PFSK-1 (cell line): ENCODE results near the gene SF3B5.

Source experiments
- FOXP2 ChIP-seq: optimal IDR thresholded peaks from 2 replicates; pipeline ENCODE3; 2011; ENCODE audit warnings: borderline replicate concordance, control low read depth, inconsistent platforms; ENCODE audit not compliant: insufficient read depth; ENCODE audit errors: extremely low read length, extremely low read depth
- POLR2AphosphoS5 ChIP-seq: IDR thresholded peaks from 2 replicates; pipeline ENCODE4 v1.6.1; 2012; ENCODE audit warnings: low read depth, mild to moderate bottlenecking, control low read depth, low read length, moderate library complexity
- REST ChIP-seq, 2 experiments: IDR thresholded peaks; 2 replicates each; pipeline versions ENCODE4 v1.6.1 to v1.8.0; 2011 to 2012; ENCODE audit warnings: low read depth in 2 of 2, low read length in 2 of 2, control low read depth in 1 of 2, inconsistent platforms in 1 of 2, mild to moderate bottlenecking in 1 of 2, moderate library complexity in 1 of 2; ENCODE audit not compliant: insufficient read depth in 1 of 2
- SIN3A ChIP-seq: IDR thresholded peaks from 2 replicates; pipeline ENCODE4 v1.6.1; 2012; ENCODE audit warnings: mild to moderate bottlenecking, low read length, moderate library complexity, borderline replicate concordance; ENCODE audit not compliant: insufficient read depth
- TAF1 ChIP-seq: IDR thresholded peaks from 2 replicates; pipeline ENCODE4 v1.6.1; 2012; ENCODE audit warnings: low read length, control low read depth, borderline replicate concordance; ENCODE audit not compliant: insufficient read depth

Gene SF3B5

DNA sequence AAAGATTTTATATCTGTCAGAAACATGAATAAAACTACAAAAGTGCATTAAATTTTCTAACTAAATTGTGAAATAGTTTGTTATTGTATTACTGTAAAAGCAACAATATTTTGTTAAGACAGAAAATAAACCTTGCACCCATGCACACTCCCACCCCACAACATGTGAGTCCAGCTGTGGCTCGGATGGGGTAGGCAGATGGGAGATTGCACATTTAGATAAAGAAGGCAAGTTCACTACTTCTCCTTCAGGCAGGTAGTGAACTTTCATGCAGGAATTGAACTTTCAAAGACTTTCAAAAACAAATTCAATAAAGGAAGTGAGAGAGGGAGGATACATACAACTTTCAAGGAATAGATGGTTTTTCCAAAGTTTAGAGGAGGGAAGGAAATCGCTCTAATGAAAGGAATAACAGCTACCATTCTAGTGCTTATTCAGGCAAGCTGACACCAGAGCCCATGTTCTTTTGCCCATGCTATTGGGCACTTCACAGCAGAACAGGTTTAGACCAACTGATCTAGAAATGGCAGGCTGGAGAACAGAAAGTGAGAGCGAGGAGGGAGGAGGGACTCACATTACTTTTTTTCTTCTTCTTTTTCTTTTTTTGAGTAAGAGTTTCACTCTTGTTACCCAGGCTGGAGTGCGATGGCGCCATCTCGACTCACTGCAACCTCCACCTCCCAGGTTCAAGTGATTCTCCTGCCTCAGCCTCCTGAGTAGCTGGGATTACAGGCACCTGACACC, 28.5 kb downstream of the SF3B5 start:
- TF ChIP-seq TAF1 (no peak), REST (IDR thresholded peaks at IDR 0.05; ENCODE audit: insufficient read depth in 1 of 2, low read depth in 2 of 2, low read length in 2 of 2) (no peak), SIN3A (no peak), FOXP2 (no peak), POLR2AphosphoS5 (no peak)

DNA sequence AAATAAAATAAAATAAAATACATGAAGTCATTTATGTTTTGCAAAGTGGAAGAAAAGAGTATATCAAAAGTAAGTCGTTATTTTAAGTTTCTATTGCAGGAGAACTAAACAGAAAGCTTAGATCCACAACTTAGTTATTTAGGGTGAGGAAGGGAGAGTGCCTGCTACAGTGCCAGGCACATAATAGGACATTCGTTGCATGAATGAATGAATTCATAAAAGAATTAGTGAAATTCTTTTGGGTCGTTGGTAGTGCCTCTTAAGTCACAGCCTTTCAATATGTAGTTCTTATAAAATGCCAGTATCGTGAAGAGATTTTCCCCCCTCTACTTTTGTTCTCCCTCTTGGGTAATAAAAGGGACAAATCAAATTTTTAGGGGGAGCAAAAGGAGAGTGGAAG, 29.1 kb downstream of the SF3B5 start:
- TF ChIP-seq FOXP2 (no peak), REST (IDR thresholded peaks at IDR 0.05; ENCODE audit: insufficient read depth in 1 of 2, low read depth in 2 of 2, low read length in 2 of 2) (no peak), POLR2AphosphoS5 (no peak), SIN3A (no peak), TAF1 (no peak)

- TF ChIP-seq TAF1, result no peak
- TF ChIP-seq SIN3A, result no peak
- TF ChIP-seq REST (IDR thresholded peaks at IDR 0.05; ENCODE audit: insufficient read depth in 1 of 2, low read depth in 2 of 2, low read length in 2 of 2), result no peak
- no peak for TF ChIP-seq FOXP2
- no peak for TF ChIP-seq POLR2AphosphoS5
These were observed 30.1 kb downstream of the SF3B5 start for GRCh38 chr6:144065213-144065660.

- no peak for TF ChIP-seq FOXP2
- no peak for TF ChIP-seq REST (IDR thresholded peaks at IDR 0.05; ENCODE audit: insufficient read depth in 1 of 2, low read depth in 2 of 2, low read length in 2 of 2)
- no peak for TF ChIP-seq POLR2AphosphoS5
- TF ChIP-seq TAF1, result no peak
- TF ChIP-seq SIN3A, result no peak
These were observed 30.8 kb downstream of the SF3B5 start for GRCh38 chr6:144064402-144065212.
